ENCODE measurements around the gene TMEM182.

The TMEM182 gene

GRCh38 chr2:102803897-102804217 is 42.0 kb downstream of the TMEM182 start:
- no peak overlapping the region for H3K27ac Mint-ChIP-seq
- H3K9me3 Mint-ChIP-seq, result peaks cover 42% of the 10 kb centered on the region
- no peak for TF ChIP-seq CTCF (IDR thresholded peaks at IDR 0.05; ENCODE audit: unreplicated experiment in 3 of 3)
- no peak overlapping the region for H3K4me3 Mint-ChIP-seq
- H3K27me3 Mint-ChIP-seq (ENCODE audit: low read depth), result no peaks in the 10 kb centered on the region
- H3K36me3 Mint-ChIP-seq (ENCODE audit: low read depth), result peaks cover 50% of the 10 kb centered on the region
- H3K4me1 Mint-ChIP-seq, result no peaks in the 10 kb centered on the region

- peak; percentile 71 to 77 (median 76) for TF ChIP-seq CTCF (IDR thresholded peaks at IDR 0.05; ENCODE audit: unreplicated experiment in 3 of 3)
- Mint-ChIP-seq H3K9me3 (peaks cover 20% of the 10 kb centered on the region), H3K27me3 (ENCODE audit: low read depth) (no peaks in the 10 kb centered on the region), H3K4me1 (peaks cover 6% of the 10 kb centered on the region), H3K4me3 (no peak overlapping the region), H3K27ac (no peak overlapping the region), H3K36me3 (ENCODE audit: low read depth) (peaks cover 25% of the 10 kb centered on the region)
These were observed 44.5 kb downstream of the TMEM182 start for GRCh38 chr2:102806250-102806837.

- Mint-ChIP-seq H3K4me3 (no peak overlapping the region), H3K36me3 (ENCODE audit: low read depth) (peaks cover 5% of the 10 kb centered on the region), H3K27me3 (ENCODE audit: low read depth) (no peaks in the 10 kb centered on the region), H3K4me1 (peaks cover 6% of the 10 kb centered on the region), H3K27ac (no peak overlapping the region), H3K9me3 (no peaks in the 10 kb centered on the region)
- no peak for TF ChIP-seq CTCF (IDR thresholded peaks at IDR 0.05; ENCODE audit: unreplicated experiment in 3 of 3)
These were observed 47.7 kb downstream of the TMEM182 start for GRCh38 chr2:102809291-102810189.

- H3K27me3 Mint-ChIP-seq (ENCODE audit: low read depth), result no peaks in the 10 kb centered on the region
- H3K27ac Mint-ChIP-seq, result no peak overlapping the region
These were observed 53.5 kb downstream of the TMEM182 start for GRCh38 chr2:102815285-102815684.

GRCh38 chr2:102826904-102827303 is 65.1 kb downstream of the TMEM182 start:
- H3K27ac Mint-ChIP-seq, result peak overlapping the region; percentile 24 to 40 (median 34)
- H3K9me3 Mint-ChIP-seq, result no peaks in the 10 kb centered on the region
- H3K27me3 Mint-ChIP-seq (ENCODE audit: low read depth), result peaks cover 4% of the 10 kb centered on the region
- peaks cover 11% of the 10 kb centered on the region for H3K4me1 Mint-ChIP-seq
- H3K36me3 Mint-ChIP-seq (ENCODE audit: low read depth), result no peaks in the 10 kb centered on the region
- TF ChIP-seq CTCF (IDR thresholded peaks at IDR 0.05; ENCODE audit: unreplicated experiment in 3 of 3), result no peak
- H3K4me3 Mint-ChIP-seq, result peak overlapping the region in 1 of 3 experiments; percentile 58

More at GRCh38 chr2:102815285-102815684, 53.5 kb downstream of the TMEM182 start:
- Mint-ChIP-seq H3K4me3 (no peak overlapping the region), H3K4me1 (no peaks in the 10 kb centered on the region), H3K9me3 (no peaks in the 10 kb centered on the region), H3K36me3 (ENCODE audit: low read depth) (no peaks in the 10 kb centered on the region)
- no peak for TF ChIP-seq CTCF (IDR thresholded peaks at IDR 0.05; ENCODE audit: unreplicated experiment in 3 of 3)
